SK-N-SH treated with all-trans-retinoic acid at 6 μM for 48 hours (cell line): ENCODE measurements around the gene MAML3.

Source experiments
- ESRRG ChIP-seq: fragments of 250-450 bp; sonication (Bioruptor Pico); IDR thresholded peaks from 2 replicates; pipeline ENCODE4 v1.6.1; 2021; ENCODE audit warnings: mild to moderate bottlenecking
- POU6F1 ChIP-seq: fragments of 250-450 bp; sonication (Bioruptor Pico); IDR thresholded peaks from 2 replicates; pipeline ENCODE4 v1.8.0; 2021; ENCODE audit warnings: low read depth, mild to moderate bottlenecking, moderate library complexity, borderline replicate concordance
- SNAI2 ChIP-seq: fragments of 250-450 bp; sonication (Bioruptor Pico); IDR thresholded peaks from 2 replicates; pipeline ENCODE4 v1.5.0; 2020; ENCODE audit warnings: mild to moderate bottlenecking, moderate library complexity

- TF ChIP-seq POU6F1 (CRISPR knock-in tag) (no peak), ESRRG (CRISPR knock-in tag) (no peak), SNAI2 (CRISPR knock-in tag) (no peak)
These were observed 453.4 kb downstream of the MAML3 start for GRCh38 chr4:139700568-139700967.
